ENCODE measurements around the gene BABAM1. TPM values are rescaled to one million over a fixed set of nuclear protein-coding genes. Genes with fewer than 3 reads are reported as not detected.

The BABAM1 gene
- total RNA-seq, 2 donors from 2014 or later, result 136 to 151 TPM

DNA sequence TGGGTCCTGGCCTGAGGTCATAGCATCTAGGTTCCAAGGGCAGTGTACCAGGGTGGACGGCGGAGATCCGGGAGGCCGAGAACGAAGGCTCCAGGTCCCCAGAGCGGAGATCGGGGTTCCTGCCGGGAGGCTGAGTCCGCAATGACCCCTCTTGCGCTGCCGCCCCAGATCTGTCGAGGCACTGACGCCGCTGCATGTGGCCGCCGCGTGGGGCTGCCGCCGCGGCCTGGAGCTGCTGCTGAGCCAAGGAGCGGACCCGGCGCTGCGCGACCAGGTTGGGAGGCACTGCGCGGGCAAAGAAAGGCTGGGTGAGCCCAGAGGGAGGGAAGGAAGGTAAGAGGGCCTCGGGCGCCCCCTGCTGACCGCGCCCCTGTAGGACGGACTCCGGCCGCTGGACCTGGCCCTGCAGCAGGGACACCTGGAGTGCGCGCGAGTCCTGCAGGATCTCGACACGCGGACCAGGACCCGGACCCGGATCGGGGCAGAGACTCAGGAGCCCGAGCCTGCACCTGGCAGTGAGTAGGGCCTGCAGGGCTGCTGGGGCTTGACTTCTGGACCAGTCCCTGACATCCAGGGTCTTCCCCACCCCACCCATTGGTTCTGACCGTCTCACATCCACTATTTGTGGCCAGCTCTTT, 15.4 kb downstream of the BABAM1 start:
- peak overlapping the region; percentile 57 for H3K4me3 Mint-ChIP-seq

DNA sequence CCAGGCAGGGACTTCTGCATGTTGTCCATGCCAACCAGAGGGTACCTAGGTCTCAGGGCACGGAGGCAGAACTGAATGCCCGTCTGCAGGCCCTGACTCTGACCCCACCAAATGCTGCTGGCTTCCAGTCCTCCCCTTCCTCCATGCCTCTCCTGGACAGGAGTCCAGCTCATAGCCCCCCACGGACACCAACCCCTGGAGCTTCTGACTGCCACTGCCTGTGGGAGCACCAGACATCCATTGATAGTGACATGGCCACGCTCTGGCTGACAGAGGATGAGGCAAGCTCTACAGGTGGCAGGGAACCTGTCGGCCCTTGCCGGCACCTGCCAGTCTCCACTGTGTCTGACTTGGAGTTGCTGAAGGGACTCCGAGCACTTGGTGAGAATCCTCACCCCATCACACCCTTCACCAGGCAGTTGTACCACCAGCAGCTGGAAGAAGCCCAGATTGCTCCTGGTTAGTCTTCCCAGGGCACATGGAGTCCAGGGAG, 16.3 kb downstream of the BABAM1 start:
- DNase-seq, result no peak
- 87 to 90% methylated on average over 6 to 7 of the region's 7 CpGs for WGBS, 2 experiments (ENCODE audit: insufficient coverage in 1 of 2, insufficient read length in 1 of 2)
- Mint-ChIP-seq H3K9me3 (peaks cover 6% of the 10 kb centered on the region), H3K36me3 (ENCODE audit: low read depth) (peaks cover 26% of the 10 kb centered on the region), H3K27ac (no peak overlapping the region), H3K4me3 (no peak overlapping the region), H3K27me3 (ENCODE audit: insufficient read depth) (peaks cover 9% of the 10 kb centered on the region), H3K4me1 (peaks cover 2% of the 10 kb centered on the region)
- H3K27me3 ChIP-seq (ENCODE audit: control insufficient read depth, insufficient read depth, low read length, poor library complexity, severe bottlenecking), result peaks cover 5% of the 10 kb centered on the region
- H3K4me3 ChIP-seq (ENCODE audit: low read length), result no peak overlapping the region
- TF ChIP-seq, protein P1, sequence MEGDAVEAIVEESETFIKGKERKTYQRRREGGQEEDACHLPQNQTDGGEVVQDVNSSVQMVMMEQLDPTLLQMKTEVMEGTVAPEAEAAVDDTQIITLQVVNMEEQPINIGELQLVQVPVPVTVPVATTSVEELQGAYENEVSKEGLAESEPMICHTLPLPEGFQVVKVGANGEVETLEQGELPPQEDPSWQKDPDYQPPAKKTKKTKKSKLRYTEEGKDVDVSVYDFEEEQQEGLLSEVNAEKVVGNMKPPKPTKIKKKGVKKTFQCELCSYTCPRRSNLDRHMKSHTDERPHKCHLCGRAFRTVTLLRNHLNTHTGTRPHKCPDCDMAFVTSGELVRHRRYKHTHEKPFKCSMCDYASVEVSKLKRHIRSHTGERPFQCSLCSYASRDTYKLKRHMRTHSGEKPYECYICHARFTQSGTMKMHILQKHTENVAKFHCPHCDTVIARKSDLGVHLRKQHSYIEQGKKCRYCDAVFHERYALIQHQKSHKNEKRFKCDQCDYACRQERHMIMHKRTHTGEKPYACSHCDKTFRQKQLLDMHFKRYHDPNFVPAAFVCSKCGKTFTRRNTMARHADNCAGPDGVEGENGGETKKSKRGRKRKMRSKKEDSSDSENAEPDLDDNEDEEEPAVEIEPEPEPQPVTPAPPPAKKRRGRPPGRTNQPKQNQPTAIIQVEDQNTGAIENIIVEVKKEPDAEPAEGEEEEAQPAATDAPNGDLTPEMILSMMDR (conservative IDR thresholded peaks at IDR 0.05), result no peak
- H3K36me3 ChIP-seq (ENCODE audit: control insufficient read depth, insufficient read depth, low read length), result peaks cover 7% of the 10 kb centered on the region
- no peaks in the 10 kb centered on the region for H3K4me1 ChIP-seq (ENCODE audit: control insufficient read depth, insufficient read depth, low read length)
- H3K9ac ChIP-seq (ENCODE audit: extremely low read depth, low read length, poor library complexity, severe bottlenecking), result no peak overlapping the region
- H3K27ac ChIP-seq (ENCODE audit: low read depth, low read length), result no peak overlapping the region
- no peaks in the 10 kb centered on the region for H3K9me3 ChIP-seq (ENCODE audit: control insufficient read depth, low read length)

More for the DNA sequence above, 15.4 kb downstream of the BABAM1 start:
- peaks cover 2% of the 10 kb centered on the region for H3K4me1 Mint-ChIP-seq
- H3K27ac Mint-ChIP-seq, result no peak overlapping the region
- H3K9me3 Mint-ChIP-seq, result peaks cover 6% of the 10 kb centered on the region
- H3K9ac ChIP-seq (ENCODE audit: extremely low read depth, low read length, poor library complexity, severe bottlenecking), result no peak overlapping the region
- no peaks in the 10 kb centered on the region for H3K9me3 ChIP-seq (ENCODE audit: control insufficient read depth, low read length)
- peak; percentile 96 for DNase-seq
- no peaks in the 10 kb centered on the region for H3K4me1 ChIP-seq (ENCODE audit: control insufficient read depth, insufficient read depth, low read length)
- TF ChIP-seq, protein P1 (conservative IDR thresholded peaks at IDR 0.05), result peak; percentile 97
- H3K27ac ChIP-seq (ENCODE audit: low read depth, low read length), result no peak overlapping the region
- peaks cover 9% of the 10 kb centered on the region for H3K36me3 ChIP-seq (ENCODE audit: control insufficient read depth, insufficient read depth, low read length)
- H3K27me3 Mint-ChIP-seq (ENCODE audit: insufficient read depth), result peaks cover 9% of the 10 kb centered on the region
- WGBS, 2 experiments (ENCODE audit: insufficient coverage in 1 of 2, insufficient read length in 1 of 2), result 18 to 19% methylated on average over 12 to 45 of the region's 45 CpGs
- peaks cover 32% of the 10 kb centered on the region for H3K36me3 Mint-ChIP-seq (ENCODE audit: low read depth)
- H3K27me3 ChIP-seq (ENCODE audit: control insufficient read depth, insufficient read depth, low read length, poor library complexity, severe bottlenecking), result peaks cover 5% of the 10 kb centered on the region
- H3K4me3 ChIP-seq (ENCODE audit: low read length), result peak overlapping the region; percentile 45

DNA sequence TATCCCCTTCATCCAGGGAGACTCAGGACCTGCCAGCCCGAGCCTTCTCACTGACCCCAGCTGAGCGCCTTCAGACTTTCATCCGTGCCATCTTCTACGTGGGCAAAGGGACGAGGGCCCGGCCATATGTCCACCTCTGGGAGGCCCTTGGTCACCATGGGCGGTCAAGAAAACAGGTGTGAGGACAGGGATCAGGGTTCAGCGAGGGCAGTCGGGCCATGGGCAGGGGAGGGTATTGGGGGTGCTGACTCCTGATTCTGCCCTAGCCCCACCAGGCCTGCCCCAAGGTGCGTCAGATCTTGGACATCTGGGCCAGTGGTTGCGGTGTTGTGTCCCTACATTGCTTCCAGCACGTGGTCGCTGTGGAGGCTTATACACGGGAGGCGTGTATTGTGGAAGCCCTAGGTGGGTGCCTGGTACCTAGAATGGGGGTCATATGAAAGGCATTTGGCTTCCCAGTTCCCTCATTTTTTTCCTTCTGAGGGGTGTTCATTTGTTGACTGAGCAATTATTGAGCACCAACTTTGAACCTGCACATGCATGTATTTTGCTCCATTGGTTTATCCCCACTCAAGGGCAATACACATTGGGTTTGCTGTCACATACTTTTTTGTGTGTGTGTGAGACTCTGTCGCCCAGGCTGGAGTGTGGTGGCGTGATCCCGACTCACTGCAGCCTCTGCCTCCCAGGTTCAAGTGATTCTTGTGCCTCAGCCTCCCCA, 18.3 kb downstream of the BABAM1 start:
- H3K27ac ChIP-seq (ENCODE audit: low read depth, low read length), result no peak overlapping the region
- H3K4me3 Mint-ChIP-seq, result no peak overlapping the region
- WGBS, 2 experiments (ENCODE audit: insufficient coverage in 1 of 2, insufficient read length in 1 of 2), result 89 to 94% methylated on average over 12 to 18 of the region's 18 CpGs

More for the DNA sequence above, 18.3 kb downstream of the BABAM1 start:
- Mint-ChIP-seq H3K27me3 (ENCODE audit: insufficient read depth) (peaks cover 9% of the 10 kb centered on the region), H3K4me1 (peaks cover 2% of the 10 kb centered on the region), H3K36me3 (ENCODE audit: low read depth) (peaks cover 16% of the 10 kb centered on the region), H3K27ac (no peak overlapping the region), H3K9me3 (peaks cover 6% of the 10 kb centered on the region)
- H3K36me3 ChIP-seq (ENCODE audit: control insufficient read depth, insufficient read depth, low read length), result no peaks in the 10 kb centered on the region
- no peak for DNase-seq
- TF ChIP-seq, protein P1 (conservative IDR thresholded peaks at IDR 0.05), result no peak
- H3K4me1 ChIP-seq (ENCODE audit: control insufficient read depth, insufficient read depth, low read length), result no peaks in the 10 kb centered on the region
- H3K4me3 ChIP-seq (ENCODE audit: low read length), result no peak overlapping the region
- no peak overlapping the region for H3K9ac ChIP-seq (ENCODE audit: extremely low read depth, low read length, poor library complexity, severe bottlenecking)
- peaks cover 5% of the 10 kb centered on the region for H3K27me3 ChIP-seq (ENCODE audit: control insufficient read depth, insufficient read depth, low read length, poor library complexity, severe bottlenecking)
- H3K9me3 ChIP-seq (ENCODE audit: control insufficient read depth, low read length), result no peaks in the 10 kb centered on the region
